Dermis blood vessel endothelial cell (primary cell): Measurements from ENCODE around the gene MTF2. TPM values are rescaled to one million over a fixed set of nuclear protein-coding genes. Genes with fewer than 3 reads are reported as not detected.

Experiments
- DNase-seq: peaks from one replicate; pipeline ENCODE4 v3.0.0; 2010
- total RNA-seq: library from RNA; depleted of rRNA; stranded (reverse); fragments of >200 nt; gene quantifications from 2 replicates; pipeline ENCODE4 v1.2.3, GENCODE V29; 2014

MTF2 gene
- total RNA-seq, 1 donor from 2014 or later, result 50.5 TPM

DNA sequence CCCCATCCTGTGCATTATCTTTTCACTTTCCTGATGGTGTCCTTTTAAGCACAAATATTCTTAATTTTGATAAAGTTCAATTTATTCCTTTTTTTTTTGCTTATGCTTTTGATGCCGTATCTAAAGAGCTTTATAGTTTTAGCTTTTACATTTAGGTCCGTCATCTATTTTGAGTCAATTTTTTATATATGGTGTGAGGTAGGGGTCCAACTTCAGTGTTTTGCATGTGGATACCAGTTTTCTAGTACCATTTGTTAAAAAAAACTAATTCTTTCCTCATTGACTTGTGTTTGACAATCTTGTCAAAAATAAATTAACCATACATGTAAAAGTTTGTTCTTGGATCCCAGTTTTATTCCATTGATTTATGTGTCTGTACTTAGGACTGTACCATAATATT, 4.9 kb downstream of the MTF2 start:
- no peak for DNase-seq

DNA sequence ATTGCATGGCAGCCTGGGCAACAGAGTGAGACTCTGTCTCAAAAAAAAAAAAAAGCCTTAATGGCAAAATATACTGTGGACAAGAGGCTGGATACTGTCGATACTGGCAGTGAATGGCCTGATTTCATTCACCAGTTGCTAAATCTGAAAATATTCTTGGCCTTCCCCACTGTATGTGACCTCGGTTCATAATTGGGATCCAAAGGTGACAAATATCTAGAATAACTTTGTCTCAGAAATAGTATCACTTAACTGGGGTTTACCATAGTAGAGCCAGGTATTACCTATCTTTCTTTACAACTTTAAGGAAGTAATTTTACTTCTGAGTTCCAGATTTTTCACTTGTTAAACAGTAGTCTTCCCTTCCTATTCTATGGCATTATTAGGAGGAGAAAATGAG, 8.4 kb downstream of the MTF2 start:
- no peak for DNase-seq

DNA sequence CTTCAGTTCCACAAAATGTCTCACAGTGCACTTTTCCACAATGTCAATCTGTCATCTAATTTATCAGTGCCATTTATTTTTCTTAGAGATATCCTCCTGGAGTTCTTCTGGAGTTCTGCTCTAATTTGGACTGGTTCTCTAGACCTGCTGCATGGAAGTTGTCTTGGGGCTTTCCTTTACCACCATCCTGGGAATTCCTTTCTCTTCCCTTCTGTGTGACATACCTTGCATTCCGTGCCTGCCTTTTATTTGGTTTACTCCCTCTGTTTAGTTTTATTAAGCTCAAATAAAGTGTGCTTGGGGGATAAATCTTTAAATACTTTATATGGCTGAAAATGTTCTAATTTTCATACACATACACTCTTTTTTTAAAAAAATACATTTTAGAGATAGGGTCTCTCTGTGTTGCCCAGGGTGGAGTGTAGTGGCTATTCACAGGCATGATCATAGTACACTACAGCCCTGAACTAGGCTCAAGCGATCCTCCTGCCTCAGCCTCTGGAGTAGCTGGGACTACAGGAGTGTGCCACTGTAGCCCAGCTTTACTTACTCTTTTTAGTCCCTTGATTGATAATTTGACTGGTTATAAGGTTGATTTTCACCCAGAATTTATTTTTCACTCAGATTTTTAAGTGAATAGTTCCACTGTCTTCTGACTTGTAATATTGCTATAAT, 14.4 kb downstream of the MTF2 start:
- no peak for DNase-seq

DNA sequence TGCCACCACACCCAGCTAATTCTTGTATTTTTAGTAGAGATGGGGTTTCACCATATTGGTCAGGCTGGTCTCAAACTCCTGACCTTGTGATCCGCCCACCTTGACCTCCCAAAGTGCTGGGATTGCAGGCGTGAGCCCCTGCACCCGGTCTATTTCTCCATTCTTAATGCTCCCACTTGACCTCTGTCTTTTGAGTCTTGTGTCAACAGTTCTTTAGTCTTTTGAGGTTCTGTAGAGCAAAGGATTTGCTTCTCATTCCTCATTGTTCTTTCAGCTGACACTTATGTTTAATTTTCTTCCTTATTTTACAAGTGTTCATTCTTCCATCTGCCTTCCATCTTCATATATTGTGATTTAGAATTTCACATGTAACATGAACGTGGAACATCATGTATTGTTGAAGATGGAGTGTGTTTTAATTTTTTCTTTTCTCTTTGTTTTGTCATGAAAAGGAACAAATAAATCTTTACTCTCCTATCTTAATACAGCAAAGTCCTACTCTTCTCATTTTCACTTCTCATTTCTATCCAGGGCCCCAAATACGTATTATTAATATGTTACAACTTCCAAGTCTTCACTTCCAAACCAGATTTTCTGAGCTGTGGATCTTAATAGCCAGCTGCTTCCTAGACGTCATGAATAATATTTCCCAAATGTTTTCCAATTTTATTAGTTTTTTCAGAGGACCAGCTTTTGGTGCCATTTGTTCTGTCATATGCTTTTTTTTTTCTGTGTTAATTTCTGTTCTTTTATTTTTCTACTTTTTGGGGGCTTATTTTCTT, 16.9 kb downstream of the MTF2 start:
- no peak for DNase-seq

DNA sequence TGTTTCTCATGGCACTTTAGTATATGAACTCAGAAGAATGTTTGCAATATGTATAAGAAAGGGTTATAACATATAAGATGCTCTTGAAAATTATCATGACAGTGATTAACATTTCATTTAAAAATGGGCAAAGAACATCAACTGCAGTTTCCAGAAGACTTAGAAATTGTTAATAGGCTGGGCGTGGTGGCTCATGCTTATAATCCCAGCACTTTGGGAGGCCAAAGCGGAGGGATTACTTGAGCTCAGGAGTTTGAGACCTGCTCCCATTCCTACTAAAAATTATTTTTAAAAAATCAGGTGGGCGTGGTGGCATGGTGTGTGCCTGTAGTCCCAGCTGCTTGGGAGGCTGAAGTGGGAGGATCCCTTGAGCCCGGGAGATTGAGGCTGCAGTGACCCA, 23.1 kb downstream of the MTF2 start:
- no peak for DNase-seq

DNA sequence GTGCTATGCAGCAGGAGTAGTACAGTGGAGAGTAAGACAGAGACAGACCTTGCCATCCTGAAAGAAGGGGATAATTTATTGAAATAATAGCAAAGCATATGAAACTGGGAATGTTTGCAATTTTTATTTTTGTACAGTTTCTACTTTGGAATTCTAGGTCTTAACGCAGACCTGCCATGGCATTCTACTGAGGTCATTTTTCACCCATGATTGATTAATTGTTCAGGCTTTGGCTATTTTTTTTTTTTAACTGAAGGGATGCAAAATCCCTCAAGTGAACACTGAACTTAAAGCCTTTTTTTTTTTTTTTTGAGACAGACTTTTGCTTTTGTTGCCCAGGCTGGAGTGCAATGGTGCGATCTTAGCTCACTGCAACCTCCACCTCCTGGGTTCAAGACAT, 27.1 kb downstream of the MTF2 start:
- no peak for DNase-seq

DNA sequence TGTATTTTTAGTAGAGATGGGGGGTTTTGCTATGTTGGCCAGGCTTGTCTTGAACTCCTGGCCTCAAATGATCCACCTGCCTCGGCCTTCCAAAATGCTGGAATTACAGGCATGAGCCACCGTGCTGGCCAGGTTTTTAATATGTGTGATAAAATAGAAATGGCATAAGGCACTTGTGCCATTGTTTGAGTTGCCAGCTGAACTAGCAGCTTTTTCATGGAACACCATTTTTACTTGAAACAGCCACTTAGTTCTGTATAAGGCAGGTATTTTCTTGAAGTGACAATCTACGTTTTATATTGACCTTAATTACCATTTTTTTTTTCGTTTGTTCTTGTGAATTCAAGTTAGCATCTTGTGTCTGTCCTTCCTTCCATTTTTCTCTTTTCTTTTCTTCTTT, 28.3 kb downstream of the MTF2 start:
- no peak for DNase-seq

DNA sequence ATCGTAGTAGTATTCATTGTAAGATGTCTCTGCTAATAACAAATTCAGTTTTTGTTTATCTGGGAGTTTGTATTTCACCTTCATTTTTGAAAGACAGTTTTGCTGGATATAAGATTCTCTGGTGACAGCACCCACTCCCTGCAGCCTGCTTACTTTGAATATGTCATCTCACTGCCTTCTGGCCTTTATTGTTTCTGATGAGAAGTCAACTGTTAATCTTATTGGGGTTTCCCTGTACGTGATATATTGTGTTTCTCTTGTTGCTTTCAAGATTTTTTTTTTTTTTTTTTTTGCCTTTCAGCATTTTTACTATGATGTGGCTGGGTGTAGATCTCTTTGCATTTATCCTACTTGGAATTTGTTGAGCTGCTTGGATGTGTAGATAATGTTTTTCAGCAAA, 29.3 kb downstream of the MTF2 start:
- no peak for DNase-seq

DNA sequence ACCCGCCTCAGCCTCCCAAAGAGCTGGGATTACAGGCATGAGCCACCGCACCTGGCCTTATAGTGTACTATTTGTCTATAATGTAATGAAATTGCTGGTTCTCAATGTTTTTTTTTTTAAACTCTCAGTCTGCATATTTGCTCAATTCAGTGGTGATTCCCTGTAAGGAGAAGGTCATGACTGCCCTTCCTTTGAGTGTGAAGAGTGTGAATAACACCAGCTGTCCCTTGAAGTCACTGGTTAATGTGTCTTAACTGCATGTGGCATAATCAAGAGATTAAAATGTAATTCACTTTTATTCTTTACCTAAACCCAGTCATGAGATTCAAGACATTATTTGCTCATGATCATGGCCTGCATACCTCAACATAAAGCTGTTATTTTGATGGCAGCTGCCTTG, 30.5 kb downstream of the MTF2 start:
- no peak for DNase-seq

DNA sequence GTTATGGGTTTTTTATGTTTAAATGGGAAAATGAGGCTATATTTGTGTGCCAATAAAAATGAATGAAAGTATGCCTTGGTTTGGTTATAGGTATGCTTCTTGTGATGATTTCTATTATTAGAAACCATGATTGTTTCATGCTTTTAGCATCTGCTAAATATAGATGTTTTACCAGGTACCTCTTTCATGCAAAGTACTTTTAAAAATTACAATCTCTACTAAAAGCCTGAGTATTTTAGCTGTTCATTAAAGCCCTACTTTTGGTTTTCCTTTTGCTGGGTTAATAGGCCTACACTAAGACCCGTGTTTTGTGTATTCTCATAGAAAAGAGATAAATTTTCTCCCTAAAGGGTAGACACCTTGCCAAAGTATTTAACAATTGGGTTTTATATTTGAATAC, 32.0 kb downstream of the MTF2 start:
- no peak for DNase-seq

DNA sequence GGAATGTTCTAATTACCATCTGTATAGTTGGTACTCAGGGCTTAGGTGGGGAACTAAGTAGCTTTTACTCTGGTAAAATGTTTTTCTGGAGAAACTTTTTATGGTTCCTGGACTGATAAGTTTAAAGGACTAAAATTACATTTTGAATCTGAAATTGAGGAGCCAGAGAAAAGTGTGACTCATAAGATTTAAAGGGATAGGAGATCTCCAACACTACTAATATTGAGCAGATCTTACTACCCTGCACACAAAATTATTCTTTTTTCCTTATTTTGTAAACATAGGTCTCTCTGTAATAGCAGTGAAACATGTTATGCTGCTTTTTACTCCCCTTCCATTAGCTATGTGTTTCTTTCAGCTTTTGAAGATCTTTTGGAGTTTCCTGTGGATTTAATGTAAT, 32.5 kb downstream of the MTF2 start:
- DNase-seq, result no peak

DNA sequence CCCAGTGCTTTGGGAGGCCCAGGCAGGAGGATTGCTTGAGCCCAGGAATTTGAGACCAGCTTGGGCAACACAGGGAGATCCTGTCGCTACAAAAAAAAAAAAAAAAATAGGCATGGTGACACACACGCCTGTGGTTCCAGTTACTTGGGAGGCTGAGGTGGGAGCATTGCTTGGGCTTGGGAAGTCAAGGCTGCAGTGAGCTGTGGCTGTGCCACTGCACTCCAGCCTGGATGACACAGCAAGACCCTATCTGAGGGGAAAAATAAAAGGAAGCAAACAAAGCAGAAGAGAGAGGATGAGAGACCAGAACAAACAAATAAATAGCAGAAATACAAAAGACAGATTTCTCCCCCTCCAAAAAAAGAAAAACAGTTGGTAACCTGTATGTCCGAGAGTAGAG, 34.0 kb downstream of the MTF2 start:
- no peak for DNase-seq

DNA sequence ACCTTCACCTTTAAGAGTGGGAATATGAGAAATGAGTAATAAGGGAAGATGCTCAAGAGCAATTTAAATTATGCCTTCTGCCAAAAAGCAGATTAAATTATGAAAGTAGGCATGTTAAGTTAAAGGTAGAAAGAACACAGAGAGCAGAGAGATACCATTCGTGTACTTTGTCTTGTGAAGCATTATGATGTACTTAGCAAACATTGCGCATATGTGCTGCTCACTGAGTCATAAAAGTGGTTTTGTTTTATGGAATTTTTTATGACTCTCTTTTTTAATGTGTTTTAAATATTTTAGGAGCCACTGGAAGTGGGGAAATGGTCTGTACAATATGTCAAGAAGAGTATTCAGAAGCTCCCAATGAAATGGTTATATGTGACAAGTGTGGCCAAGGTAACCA, 35.3 kb downstream of the MTF2 start:
- no peak for DNase-seq

DNA sequence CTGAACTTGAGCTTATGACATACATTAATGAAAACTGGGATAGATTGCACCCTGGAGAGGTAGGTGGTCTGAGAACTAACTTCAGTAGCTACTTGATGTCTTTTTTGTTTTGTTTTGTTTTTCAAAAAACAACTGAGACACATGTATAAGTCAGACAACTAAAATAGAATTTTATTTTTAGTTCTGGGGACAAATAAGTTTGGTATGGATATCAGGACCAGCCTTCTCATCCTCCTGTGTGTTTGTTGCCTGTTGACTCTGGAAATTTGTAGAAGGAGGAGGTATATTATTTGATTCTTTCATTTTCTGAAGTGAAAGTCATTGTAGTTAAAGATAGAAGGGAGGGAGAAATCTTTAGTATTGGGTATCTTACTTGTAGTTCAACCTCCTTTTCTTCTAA, 41.5 kb downstream of the MTF2 start:
- no peak for DNase-seq

DNA sequence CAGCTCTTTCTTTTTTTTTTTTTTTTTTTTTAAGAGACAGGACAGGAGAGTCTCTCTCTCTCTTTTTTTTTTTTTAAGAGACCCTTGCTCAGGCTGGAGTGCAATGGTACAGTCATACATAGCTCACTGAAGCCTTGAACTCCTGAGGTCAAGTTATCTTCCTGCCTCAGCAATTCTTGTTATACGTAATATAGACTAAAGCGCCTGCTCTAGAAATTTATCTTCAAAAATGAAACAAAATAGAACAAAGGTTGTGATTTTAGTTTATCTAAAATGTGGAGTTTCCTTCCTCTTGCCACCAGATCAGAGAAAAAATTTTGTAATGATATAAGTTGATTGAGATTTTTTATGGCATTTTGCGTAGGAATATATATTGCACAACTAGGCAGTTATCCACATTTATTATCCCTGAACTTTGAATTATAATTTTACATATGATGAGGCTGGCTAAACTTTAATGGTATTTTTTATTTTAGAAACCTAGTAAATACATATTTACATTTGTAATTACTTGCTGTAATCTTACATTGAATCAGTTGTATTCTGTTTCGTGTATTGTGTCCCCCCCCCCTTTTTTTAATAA, 44.2 kb downstream of the MTF2 start:
- DNase-seq, result peak; percentile 47

DNA sequence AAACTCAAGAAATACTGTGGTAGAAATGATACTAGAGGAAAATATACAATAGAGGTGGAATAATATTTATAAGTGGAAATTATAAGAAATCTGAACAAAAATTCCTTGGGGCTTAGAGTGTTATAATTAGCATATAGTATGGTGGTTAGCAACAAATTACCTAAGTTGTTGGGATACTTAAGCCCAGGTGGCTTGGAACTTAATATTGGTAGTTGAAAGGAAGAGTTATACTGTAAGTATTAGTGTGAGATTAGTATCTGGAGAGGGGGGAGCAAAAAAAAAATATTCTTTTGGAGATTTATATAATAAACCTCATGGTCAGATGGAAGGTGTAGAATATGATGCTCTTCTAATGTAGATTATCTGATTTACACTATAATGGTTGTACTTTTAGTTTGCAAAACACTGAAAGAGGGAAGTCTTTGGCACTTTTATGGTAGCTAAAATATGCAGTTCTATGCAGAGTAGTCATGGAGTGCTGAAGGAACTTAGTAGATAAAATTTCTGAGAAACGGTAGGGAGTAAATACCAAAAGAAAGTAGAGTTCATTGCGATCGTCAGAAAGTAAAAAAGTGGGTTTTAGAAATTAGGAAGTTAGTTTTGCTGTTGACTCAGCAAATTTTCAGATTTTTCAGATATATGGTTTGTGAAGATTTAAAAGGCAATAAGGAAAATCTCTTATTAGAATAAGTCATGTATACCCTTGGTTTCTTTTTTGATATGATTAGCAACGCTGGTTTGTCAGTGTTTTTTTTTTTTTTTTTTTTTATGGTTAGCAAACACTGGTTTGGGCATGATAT, 45.7 kb downstream of the MTF2 start:
- no peak for DNase-seq

DNA sequence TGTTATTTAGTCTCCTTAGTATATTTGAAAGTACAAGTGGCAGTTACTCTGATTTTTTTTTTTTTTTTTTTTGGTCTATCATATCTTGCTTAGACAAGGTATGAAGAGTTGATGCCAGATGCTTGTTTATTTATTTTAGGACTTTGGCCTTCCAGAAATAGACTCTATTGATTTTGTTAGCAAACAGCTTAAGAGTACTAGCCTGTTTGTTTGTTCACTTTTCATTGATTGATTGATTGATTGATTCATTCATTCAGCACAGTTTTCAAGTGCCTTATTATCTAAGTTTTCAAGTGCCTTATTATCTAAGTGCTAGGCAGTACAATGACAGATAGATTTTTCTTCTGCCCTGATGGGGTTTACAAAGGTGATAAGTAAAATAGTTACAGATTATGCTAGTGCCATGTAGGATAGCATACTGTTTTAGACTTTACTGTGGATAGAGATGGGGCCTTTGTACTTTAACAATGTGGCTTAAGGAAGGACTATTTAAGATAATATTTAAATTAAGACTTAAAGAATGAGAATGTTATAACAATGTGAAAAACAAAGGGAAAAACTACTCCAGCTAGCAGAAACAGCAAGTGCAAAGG, 50.5 kb downstream of the MTF2 start:
- no peak for DNase-seq

DNA sequence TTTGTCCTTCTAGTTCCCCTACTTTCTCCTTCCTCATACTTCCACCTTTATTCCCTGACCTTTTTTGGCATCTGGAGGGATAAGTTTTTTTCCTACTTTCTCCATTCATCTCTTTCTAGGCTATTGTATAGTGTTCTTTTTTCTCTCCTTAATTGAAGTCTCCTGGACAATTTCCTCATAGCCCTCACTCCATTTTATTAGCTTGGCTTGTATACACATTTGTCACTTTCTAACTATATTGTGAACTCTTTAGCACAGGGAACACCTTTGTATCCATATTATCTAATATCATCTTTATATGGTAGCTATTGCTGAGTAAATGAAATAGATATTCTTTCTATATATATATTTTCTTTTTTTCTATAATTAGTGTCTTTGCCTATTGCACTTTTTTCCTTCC, 53.6 kb downstream of the MTF2 start:
- DNase-seq, result no peak

DNA sequence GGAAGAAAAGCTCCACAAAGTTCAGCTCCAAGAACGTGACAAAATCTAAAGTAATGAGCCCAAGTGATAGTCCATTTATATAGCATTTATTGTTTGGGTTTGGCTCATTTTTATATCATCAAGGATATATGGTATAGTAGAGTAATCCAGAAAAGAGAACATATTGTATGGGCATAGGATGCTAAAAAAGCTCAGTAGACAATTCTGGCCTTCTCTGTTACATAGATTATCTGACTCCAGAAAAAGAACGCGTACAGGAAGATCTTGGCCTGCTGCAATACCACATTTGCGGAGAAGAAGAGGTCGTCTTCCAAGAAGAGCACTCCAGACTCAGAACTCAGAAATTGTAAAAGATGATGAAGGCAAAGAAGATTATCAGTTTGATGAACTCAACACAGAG, 57.4 kb downstream of the MTF2 start:
- DNase-seq, result no peak

DNA sequence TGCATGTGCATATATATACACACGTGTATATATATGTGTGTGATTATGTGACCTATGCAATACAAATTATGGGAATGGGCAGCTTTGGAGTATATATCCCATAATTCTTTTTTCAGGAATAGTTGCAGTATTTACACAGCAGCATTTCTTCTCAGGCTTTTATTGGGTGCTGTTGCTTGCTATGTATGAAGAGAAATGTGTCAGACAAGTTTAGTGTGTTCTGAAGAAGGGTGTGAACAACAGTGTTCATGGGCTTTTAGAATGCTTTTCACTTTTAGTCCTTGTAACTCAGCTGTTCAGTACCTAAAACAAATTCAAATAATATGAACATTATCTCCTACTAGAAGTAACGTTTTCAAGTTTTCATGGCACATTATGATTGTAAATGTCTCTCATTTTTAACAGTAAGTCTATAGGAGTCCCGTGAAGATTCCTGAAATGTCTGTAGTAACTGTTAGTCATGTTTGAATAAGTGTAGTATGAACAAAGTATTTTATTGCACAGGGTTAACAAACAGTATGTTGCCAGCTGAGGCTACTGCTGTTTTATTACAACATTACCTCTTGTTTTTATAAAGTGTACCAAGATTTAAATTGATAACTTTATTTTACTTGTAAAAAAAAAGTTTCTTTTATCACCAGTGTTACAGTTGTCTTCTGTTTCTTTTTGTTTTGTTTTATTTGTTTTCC, 58.7 kb downstream of the MTF2 start:
- DNase-seq, result no peak

DNA sequence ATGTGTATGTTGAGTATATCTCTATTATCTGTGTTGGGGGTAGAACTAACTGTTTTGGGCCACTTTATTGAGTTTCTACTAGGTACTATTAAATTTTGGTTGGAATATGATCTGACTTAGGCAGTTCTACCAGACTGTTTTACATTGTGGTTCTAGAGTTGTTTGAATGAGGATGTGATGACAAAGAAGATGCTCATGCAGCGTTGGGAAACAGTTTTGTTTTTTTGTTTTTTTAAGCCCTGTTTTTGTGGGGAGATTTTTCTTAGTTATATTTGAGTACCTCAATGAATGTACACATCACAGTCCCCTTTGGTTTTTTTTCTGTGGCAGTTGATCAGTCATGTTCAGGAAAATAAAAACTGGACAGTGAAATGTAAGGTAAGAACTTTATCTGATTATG, 61.0 kb downstream of the MTF2 start:
- no peak for DNase-seq

DNA sequence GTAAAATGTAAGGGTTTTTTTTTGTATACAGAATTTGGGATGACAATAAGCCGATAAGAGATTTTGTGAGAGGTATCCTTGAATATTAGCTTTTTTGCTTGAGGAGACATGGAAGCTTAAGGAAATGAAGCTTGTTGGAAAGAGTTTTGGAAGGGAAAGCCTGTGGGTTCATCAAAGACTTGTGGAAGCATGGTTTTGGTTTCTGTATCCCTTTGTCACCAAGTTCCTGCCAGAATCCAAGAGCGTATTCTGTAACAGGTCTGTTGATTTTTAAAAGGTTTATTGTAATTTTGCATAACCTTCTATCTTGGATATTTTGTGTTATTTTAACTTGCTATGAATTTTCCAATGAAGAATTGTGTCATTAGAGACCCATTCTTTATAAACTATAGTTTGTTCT, 63.1 kb downstream of the MTF2 start:
- no peak for DNase-seq
